ENCODE data around the gene PCSK1N.
"Not testable (repeated sequence)": the region's sequence is repeated elsewhere in the genome, so short reads cannot be mapped to it uniquely, and the experiment has no call there.

Gene PCSK1N

GRCh38 chrX:48819394-48819793 is 16.0 kb downstream of the PCSK1N start:
- DNase-seq: not testable (repeated sequence)

- no peak for DNase-seq
Observed at GRCh38 chrX:48818866-48819265, 16.5 kb downstream of the PCSK1N start.

- DNase-seq: no peak
Observed at GRCh38 chrX:48818098-48818497, 17.3 kb downstream of the PCSK1N start.

- DNase-seq: no peak
Observed at GRCh38 chrX:48816014-48816810, 19.2 kb downstream of the PCSK1N start.

- DNase-seq: no peak
Observed at GRCh38 chrX:48815266-48815665, 20.1 kb downstream of the PCSK1N start.

- no peak for DNase-seq
Observed at GRCh38 chrX:48814722-48815121, 20.7 kb downstream of the PCSK1N start.

- DNase-seq: no peak
Observed at GRCh38 chrX:48813644-48814043, 21.8 kb downstream of the PCSK1N start.

- DNase-seq: no peak
Observed at GRCh38 chrX:48806081-48806480, 29.3 kb downstream of the PCSK1N start.

- DNase-seq: no peak
Observed at GRCh38 chrX:48802905-48803200, 32.6 kb downstream of the PCSK1N start.

GRCh38 chrX:48802089-48802904 is 33.1 kb downstream of the PCSK1N start:
- peak; percentile 70 to 71 for DNase-seq

GRCh38 chrX:48801280-48802088 is 33.9 kb downstream of the PCSK1N start, which contains the start of gene HDAC6:
TSS of gene HDAC6 (plus strand) at chrX:48802067. CDS start at chrX:48802693, 626 bp downstream.
- peak; percentile 93 for DNase-seq

GRCh38 chrX:48800574-48801279 is 34.7 kb downstream of the PCSK1N start:
- no peak for DNase-seq

- DNase-seq: no peak
Observed at GRCh38 chrX:48798318-48798717, 37.1 kb downstream of the PCSK1N start.

- no peak for DNase-seq
Observed at GRCh38 chrX:48794911-48795515, 40.4 kb downstream of the PCSK1N start.

- no peak for DNase-seq
Observed at GRCh38 chrX:48794340-48794910, 41.0 kb downstream of the PCSK1N start.

- no peak for DNase-seq
Observed at GRCh38 chrX:48793935-48794334, 41.5 kb downstream of the PCSK1N start.

GRCh38 chrX:48792219-48792618 is 43.2 kb downstream of the PCSK1N start:
- DNase-seq: no peak

GRCh38 chrX:48791063-48791820 is 44.2 kb downstream of the PCSK1N start:
- DNase-seq: no peak

- DNase-seq: no peak
Observed at GRCh38 chrX:48790477-48790876, 44.9 kb downstream of the PCSK1N start.

- DNase-seq: no peak
Observed at GRCh38 chrX:48789366-48790220, 45.8 kb downstream of the PCSK1N start.
